Measurements from ENCODE around the gene EGFL6.

- TF ChIP-seq CTCF (IDR thresholded peaks at IDR 0.05) (peak; percentile 65), ZFX (IDR thresholded peaks at IDR 0.05; ENCODE audit: borderline replicate concordance) (no peak)
These were observed 89.2 kb downstream of the EGFL6 start for GRCh38 chrX:13658602-13659001.
